Progenitor cell of endocrine pancreas (in vitro differentiated cells): ENCODE measurements around the gene CREB3L1. TPM values are rescaled to one million over a fixed set of nuclear protein-coding genes. Genes with fewer than 3 reads are reported as not detected.

ENCODE experiments used
- DNase-seq: peaks from one replicate; pipeline ENCODE4 v3.0.0; 2021; ENCODE audit warnings: low spot score; ENCODE audit not compliant: unreplicated experiment
- H3K27ac Mint-ChIP-seq: 2 replicates; pipeline ENCODE4 v1.8.0; 2021; ENCODE audit warnings: mild to moderate bottlenecking, moderate library complexity, mixed read lengths
- H3K27me3 Mint-ChIP-seq: 2 replicates; pipeline ENCODE4 v1.8.0; 2021; ENCODE audit warnings: mixed read lengths
- H3K36me3 Mint-ChIP-seq: 2 replicates; pipeline ENCODE4 v1.8.0; 2022; ENCODE audit warnings: mixed read lengths; ENCODE audit not compliant: insufficient read depth
- H3K4me1 Mint-ChIP-seq: 2 replicates; pipeline ENCODE4 v1.8.0; 2021; ENCODE audit warnings: low read depth, mixed read lengths
- H3K4me3 Mint-ChIP-seq: 2 replicates; pipeline ENCODE4 v1.8.0; 2021; ENCODE audit warnings: low read depth, mild to moderate bottlenecking, moderate library complexity, mixed read lengths
- H3K9me3 Mint-ChIP-seq: 2 replicates; pipeline ENCODE4 v1.8.0; 2021; ENCODE audit warnings: low read depth, mixed read lengths
- total RNA-seq: library from RNA; stranded (reverse); gene quantifications from 2 replicates; pipeline ENCODE4 v1.2.1, GENCODE V29; 2021
- TF ChIP-seq, protein P1 (sequence below): fragments of 200-600 bp; sonication (generic); IDR thresholded peaks from one replicate; pipeline ENCODE4 v1.5.0; 2021; ENCODE audit warnings: antibody characterized with exemption, mild to moderate bottlenecking; ENCODE audit not compliant: unreplicated experiment

CREB3L1 gene
- total RNA-seq, 1 donor from 2014 or later: 9.6 TPM

DNA sequence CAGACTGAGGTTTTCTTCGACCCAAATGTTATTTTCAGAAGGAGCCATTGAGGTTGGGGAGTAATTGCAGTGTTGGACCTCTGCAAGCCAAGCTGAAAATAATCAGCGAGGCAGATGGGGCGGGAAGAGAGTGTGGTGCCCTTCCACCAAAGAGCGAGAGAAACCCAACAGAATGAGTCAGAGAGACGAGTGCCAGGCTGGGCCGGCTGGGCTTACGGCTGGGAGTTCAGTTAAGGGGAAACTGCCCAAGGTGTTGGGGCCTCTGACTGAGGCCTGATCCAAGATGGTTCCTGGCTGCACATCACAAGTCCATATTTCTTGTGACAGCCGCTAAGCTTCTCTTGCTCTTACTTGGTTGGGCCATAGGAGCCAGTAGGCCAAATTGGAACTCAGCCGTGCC, 30.4 kb upstream of the CREB3L1 start:
- DNase-seq: no peak
- TF ChIP-seq, protein P1, sequence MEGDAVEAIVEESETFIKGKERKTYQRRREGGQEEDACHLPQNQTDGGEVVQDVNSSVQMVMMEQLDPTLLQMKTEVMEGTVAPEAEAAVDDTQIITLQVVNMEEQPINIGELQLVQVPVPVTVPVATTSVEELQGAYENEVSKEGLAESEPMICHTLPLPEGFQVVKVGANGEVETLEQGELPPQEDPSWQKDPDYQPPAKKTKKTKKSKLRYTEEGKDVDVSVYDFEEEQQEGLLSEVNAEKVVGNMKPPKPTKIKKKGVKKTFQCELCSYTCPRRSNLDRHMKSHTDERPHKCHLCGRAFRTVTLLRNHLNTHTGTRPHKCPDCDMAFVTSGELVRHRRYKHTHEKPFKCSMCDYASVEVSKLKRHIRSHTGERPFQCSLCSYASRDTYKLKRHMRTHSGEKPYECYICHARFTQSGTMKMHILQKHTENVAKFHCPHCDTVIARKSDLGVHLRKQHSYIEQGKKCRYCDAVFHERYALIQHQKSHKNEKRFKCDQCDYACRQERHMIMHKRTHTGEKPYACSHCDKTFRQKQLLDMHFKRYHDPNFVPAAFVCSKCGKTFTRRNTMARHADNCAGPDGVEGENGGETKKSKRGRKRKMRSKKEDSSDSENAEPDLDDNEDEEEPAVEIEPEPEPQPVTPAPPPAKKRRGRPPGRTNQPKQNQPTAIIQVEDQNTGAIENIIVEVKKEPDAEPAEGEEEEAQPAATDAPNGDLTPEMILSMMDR: no peak
- H3K27ac Mint-ChIP-seq: no peak overlapping the region
- H3K9me3 Mint-ChIP-seq: no peaks in the 10 kb centered on the region
- H3K36me3 Mint-ChIP-seq: no peaks in the 10 kb centered on the region
- H3K4me1 Mint-ChIP-seq: peaks cover 33% of the 10 kb centered on the region
- H3K4me3 Mint-ChIP-seq: no peak overlapping the region
- H3K27me3 Mint-ChIP-seq: no peaks in the 10 kb centered on the region

DNA sequence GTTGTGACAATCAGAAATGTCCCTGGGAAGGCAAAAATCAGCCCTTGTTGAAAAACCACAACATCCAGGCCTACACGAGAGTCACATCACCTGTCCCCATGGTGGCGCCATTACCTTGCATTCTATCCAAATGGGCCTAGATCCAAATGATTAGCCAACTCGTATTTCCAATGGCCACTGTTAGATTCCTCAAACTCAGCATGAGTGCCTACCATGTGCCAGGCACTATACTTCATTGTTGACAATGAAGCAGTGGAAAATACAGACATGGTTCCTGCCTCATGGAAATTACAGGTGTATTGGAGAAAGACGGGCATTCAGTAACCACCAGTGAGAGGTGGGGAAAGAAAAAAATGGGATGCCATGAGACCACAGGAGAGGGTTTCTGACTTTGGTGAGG, 29.8 kb upstream of the CREB3L1 start:
- Mint-ChIP-seq H3K9me3 (no peaks in the 10 kb centered on the region), H3K4me1 (peaks cover 34% of the 10 kb centered on the region), H3K27me3 (no peaks in the 10 kb centered on the region), H3K27ac (peak overlapping the region; percentile 26), H3K36me3 (no peaks in the 10 kb centered on the region), H3K4me3 (no peak overlapping the region)
- no peak for DNase-seq
- TF ChIP-seq, protein P1: peak; percentile 64

DNA sequence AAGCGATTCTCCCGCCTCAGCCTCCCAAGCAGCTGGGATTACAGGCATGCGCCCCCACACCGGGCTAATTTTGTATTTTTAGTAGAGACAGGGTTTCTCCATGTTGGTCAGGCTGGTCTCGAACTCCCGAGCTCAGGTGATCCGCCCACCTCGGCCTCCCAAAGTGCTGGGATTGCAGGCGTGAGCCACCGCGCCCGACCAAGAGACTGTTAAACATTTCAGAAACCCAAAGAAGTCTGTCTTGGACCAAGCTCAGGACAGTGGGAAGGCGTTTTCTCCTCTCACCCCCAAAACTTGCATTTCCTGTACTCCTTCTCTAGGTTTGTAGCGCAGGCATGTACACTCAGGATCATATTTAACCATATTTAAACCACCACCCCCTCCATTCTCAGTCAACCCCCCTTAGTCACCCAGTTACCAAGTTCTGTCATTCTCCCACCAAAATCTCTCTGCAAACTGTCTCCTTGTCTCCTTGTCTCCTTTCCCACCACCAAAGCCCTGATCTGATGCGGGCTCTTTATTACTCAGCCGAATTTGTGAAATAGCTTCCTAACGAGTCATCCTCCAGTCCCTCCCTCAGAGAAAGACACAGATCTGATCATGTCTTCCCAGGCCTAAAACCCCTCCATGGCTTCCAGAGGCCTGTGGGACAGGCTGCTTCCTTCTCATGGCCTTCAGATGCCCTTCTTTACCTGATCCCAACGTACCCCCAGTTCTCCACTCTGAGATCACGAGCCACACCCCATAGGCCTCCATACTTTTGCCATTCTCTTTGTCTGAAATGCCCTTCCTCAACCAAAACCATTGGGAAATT, 29.0 kb upstream of the CREB3L1 start:
- H3K9me3 Mint-ChIP-seq: no peaks in the 10 kb centered on the region
- H3K27ac Mint-ChIP-seq: peak overlapping the region; percentile 26
- H3K36me3 Mint-ChIP-seq: no peaks in the 10 kb centered on the region
- peaks cover 30% of the 10 kb centered on the region for H3K4me1 Mint-ChIP-seq
- no peaks in the 10 kb centered on the region for H3K27me3 Mint-ChIP-seq
- TF ChIP-seq, protein P1: no peak
- H3K4me3 Mint-ChIP-seq: no peak overlapping the region
- no peak for DNase-seq

DNA sequence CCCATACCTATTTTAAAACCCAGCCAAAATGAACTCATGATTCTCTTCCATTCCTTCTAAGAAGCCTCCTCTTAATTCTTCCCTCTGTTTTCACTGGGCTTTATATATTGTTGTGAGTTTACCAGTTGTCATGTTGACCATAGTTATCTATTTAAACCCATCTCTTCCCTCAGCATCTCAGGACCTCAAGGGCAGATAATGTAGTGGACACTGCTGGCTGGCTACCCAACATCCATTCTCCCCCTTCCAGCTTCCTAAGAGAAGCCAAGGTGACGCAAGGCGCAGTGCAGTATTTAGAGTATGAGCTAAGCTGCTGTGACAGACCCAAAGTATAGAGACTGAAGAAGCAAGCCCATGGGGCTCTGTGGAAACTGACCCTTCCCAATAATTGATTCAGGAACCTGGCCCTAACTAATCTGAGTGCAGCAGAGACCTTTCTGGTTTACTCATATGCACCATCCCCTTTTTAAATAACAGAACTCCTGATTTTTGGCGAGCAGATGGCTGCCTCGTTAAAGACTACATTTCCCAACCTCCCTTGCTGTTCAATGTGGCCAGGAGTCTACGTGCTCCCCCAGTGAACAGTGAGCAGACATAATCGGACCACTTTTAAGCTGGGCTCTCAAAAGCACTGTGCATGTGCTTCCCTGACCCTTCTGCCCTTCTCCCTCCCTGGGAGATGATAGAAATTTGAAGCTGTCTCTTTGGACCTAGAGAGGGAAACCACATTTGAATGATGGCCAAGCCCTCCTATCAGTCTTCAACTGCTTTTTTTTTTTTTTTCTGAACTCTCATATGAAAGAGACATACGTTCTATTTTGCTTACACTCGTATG, 28.1 kb upstream of the CREB3L1 start:
- Mint-ChIP-seq H3K27ac (peak overlapping the region; percentile 26), H3K4me3 (no peak overlapping the region), H3K36me3 (no peaks in the 10 kb centered on the region), H3K9me3 (no peaks in the 10 kb centered on the region), H3K27me3 (no peaks in the 10 kb centered on the region), H3K4me1 (peaks cover 32% of the 10 kb centered on the region)
- TF ChIP-seq, protein P1: no peak
- DNase-seq: no peak

DNA sequence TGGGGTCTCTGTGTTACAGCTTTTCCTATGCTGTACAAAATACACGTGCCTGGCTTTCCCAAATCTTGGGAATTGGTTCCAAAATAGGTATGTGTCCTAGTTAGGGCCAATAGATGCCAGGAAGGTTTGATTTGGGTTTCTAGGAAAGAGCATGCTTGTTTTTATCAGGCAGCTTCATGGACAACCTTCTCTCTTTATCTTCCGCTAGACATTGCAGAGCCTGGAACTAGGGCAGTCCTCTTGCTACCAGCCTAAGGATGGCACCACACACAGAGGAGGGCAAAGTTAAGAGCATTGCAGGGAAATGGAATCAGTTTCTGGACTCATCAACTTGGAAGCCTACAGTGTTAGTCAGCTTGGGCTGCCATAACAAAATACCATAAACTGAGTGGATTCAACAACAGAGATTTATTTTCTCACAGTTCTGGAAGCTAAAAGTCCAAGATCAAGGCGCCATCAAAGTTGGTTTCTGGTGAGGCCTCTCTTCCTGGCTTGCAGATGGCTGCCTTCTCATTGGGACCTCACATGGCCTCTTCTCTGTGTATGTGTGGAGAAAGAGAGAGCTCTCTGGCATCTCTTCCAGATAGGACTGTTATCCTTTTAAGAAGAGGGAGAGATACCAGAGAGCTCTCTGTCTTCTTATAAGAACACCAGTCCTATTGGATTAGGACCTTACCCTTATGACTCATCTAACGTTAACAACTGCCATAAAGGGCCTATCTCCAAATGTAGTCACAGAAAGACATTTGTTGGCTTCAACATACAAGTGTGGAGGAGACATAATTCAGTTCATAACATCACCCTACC, 27.3 kb upstream of the CREB3L1 start:
- no peaks in the 10 kb centered on the region for H3K27me3 Mint-ChIP-seq
- H3K4me1 Mint-ChIP-seq: peaks cover 33% of the 10 kb centered on the region
- no peak overlapping the region for H3K27ac Mint-ChIP-seq
- H3K9me3 Mint-ChIP-seq: no peaks in the 10 kb centered on the region
- H3K36me3 Mint-ChIP-seq: no peaks in the 10 kb centered on the region
- DNase-seq: no peak
- no peak overlapping the region for H3K4me3 Mint-ChIP-seq
- TF ChIP-seq, protein P1: no peak
